Forelimb muscle (tissue), 1 donor: ENCODE measurements around the gene DCUN1D4. TPM values are rescaled to one million over a fixed set of nuclear protein-coding genes. Genes with fewer than 3 reads are reported as not detected.

Source experiments
- DNase-seq: peaks from one replicate; pipeline ENCODE4 v3.0.0-alpha.2; 2013; ENCODE audit warnings: low read depth
- polyA plus RNA-seq: library from polyadenylated mRNA; unstranded; fragments of 120-200 nt; gene quantifications from one replicate; pipeline ENCODE4 v1.2.1, GENCODE V29; 2013; ENCODE audit not compliant: insufficient read length

Gene DCUN1D4
- 27.3 TPM for polyA plus RNA-seq

- peak; percentile 94 for DNase-seq
These were observed at the start of gene DCUN1D4 for GRCh38 chr4:51842554-51843308. Gene DCUN1D4, plus strand, starts transcription at chr4:51843153. Its CDS starts 90 bp downstream, at chr4:51843243.

- DNase-seq = no peak
These were observed 22.3 kb upstream of the DCUN1D4 start for GRCh38 chr4:51820443-51821234.

- DNase-seq = no peak
These were observed 17.6 kb upstream of the DCUN1D4 start for GRCh38 chr4:51825341-51825740.

GRCh38 chr4:51830156-51830720, 12.7 kb upstream of the DCUN1D4 start:
- DNase-seq = no peak

- DNase-seq = no peak
These were observed 11.8 kb upstream of the DCUN1D4 start for GRCh38 chr4:51831133-51831532.

- no peak for DNase-seq
These were observed 9.7 kb upstream of the DCUN1D4 start for GRCh38 chr4:51833236-51833635.

- DNase-seq = no peak
These were observed 7.9 kb upstream of the DCUN1D4 start for GRCh38 chr4:51835079-51835478.

- DNase-seq = no peak
These were observed 7.1 kb upstream of the DCUN1D4 start for GRCh38 chr4:51835855-51836254.

GRCh38 chr4:51836549-51836948, 6.4 kb upstream of the DCUN1D4 start:
- DNase-seq = no peak

- no peak for DNase-seq
These were observed 2.2 kb upstream of the DCUN1D4 start for GRCh38 chr4:51840781-51841180.

GRCh38 chr4:51842167-51842553, 793 bp upstream of the DCUN1D4 start:
- DNase-seq = no peak

GRCh38 chr4:51843309-51844152, 578 bp downstream of the DCUN1D4 start:
- DNase-seq = no peak

- DNase-seq = peak; percentile 64
These were observed 1.5 kb downstream of the DCUN1D4 start for GRCh38 chr4:51844153-51845054.

GRCh38 chr4:51845055-51845426, 2.1 kb downstream of the DCUN1D4 start:
- no peak for DNase-seq

- DNase-seq = no peak
These were observed 2.8 kb downstream of the DCUN1D4 start for GRCh38 chr4:51845711-51846110.

- no peak for DNase-seq
These were observed 6.5 kb downstream of the DCUN1D4 start for GRCh38 chr4:51849430-51849829.

GRCh38 chr4:51850294-51850693, 7.3 kb downstream of the DCUN1D4 start:
- DNase-seq = no peak

- DNase-seq = no peak
These were observed 8.4 kb downstream of the DCUN1D4 start for GRCh38 chr4:51851090-51851936.

- DNase-seq = no peak
These were observed 9.0 kb downstream of the DCUN1D4 start for GRCh38 chr4:51851937-51852290.
